Progenitor cell of endocrine pancreas (in vitro differentiated cells): Measurements from ENCODE around the gene SIRT6. TPM values are rescaled to one million over a fixed set of nuclear protein-coding genes. Genes with fewer than 3 reads are reported as not detected.

Source experiments
- DNase-seq: peaks from one replicate; pipeline ENCODE4 v3.0.0; 2021; ENCODE audit warnings: low spot score; ENCODE audit not compliant: unreplicated experiment
- H3K27ac Mint-ChIP-seq: 2 replicates; pipeline ENCODE4 v1.8.0; 2021; ENCODE audit warnings: mild to moderate bottlenecking, moderate library complexity, mixed read lengths
- H3K27me3 Mint-ChIP-seq: 2 replicates; pipeline ENCODE4 v1.8.0; 2021; ENCODE audit warnings: mixed read lengths
- H3K36me3 Mint-ChIP-seq: 2 replicates; pipeline ENCODE4 v1.8.0; 2022; ENCODE audit warnings: mixed read lengths; ENCODE audit not compliant: insufficient read depth
- H3K4me1 Mint-ChIP-seq: 2 replicates; pipeline ENCODE4 v1.8.0; 2021; ENCODE audit warnings: low read depth, mixed read lengths
- H3K4me3 Mint-ChIP-seq: 2 replicates; pipeline ENCODE4 v1.8.0; 2021; ENCODE audit warnings: low read depth, mild to moderate bottlenecking, moderate library complexity, mixed read lengths
- H3K9me3 Mint-ChIP-seq: 2 replicates; pipeline ENCODE4 v1.8.0; 2021; ENCODE audit warnings: low read depth, mixed read lengths
- CTCF ChIP-seq: fragments of 200-600 bp; sonication (generic); IDR thresholded peaks from one replicate; pipeline ENCODE4 v1.5.0; 2021; ENCODE audit warnings: antibody characterized with exemption, mild to moderate bottlenecking; ENCODE audit not compliant: unreplicated experiment
- total RNA-seq: library from RNA; stranded (reverse); gene quantifications from 2 replicates; pipeline ENCODE4 v1.2.1, GENCODE V29; 2021

SIRT6 gene
- total RNA-seq, 1 donor from 2014 or later, result 33.2 TPM

- no peaks in the 10 kb centered on the region for H3K9me3 Mint-ChIP-seq
- no peak overlapping the region for H3K4me3 Mint-ChIP-seq
- H3K27ac Mint-ChIP-seq, result no peak overlapping the region
- no peaks in the 10 kb centered on the region for H3K4me1 Mint-ChIP-seq
- DNase-seq, result no peak
- peaks cover 17% of the 10 kb centered on the region for H3K27me3 Mint-ChIP-seq
- TF ChIP-seq CTCF, result no peak
- H3K36me3 Mint-ChIP-seq, result no peaks in the 10 kb centered on the region
These were observed 24.6 kb upstream of the SIRT6 start for GRCh38 chr19:4206818-4207484.

- Mint-ChIP-seq H3K27ac (no peak overlapping the region), H3K9me3 (peaks cover 7% of the 10 kb centered on the region), H3K4me1 (peaks cover 2% of the 10 kb centered on the region), H3K27me3 (peaks cover 61% of the 10 kb centered on the region), H3K4me3 (no peak overlapping the region), H3K36me3 (no peaks in the 10 kb centered on the region)
- TF ChIP-seq CTCF, result no peak
- no peak for DNase-seq
These were observed 19.4 kb upstream of the SIRT6 start for GRCh38 chr19:4201798-4202197.

GRCh38 chr19:4200940-4201542 is 18.7 kb upstream of the SIRT6 start:
- Mint-ChIP-seq H3K4me1 (peaks cover 2% of the 10 kb centered on the region), H3K36me3 (no peaks in the 10 kb centered on the region), H3K27ac (peak overlapping the region; percentile 26), H3K4me3 (no peak overlapping the region), H3K9me3 (peaks cover 7% of the 10 kb centered on the region), H3K27me3 (peaks cover 69% of the 10 kb centered on the region)
- no peak for DNase-seq
- TF ChIP-seq CTCF, result no peak

- peak; percentile 51 for TF ChIP-seq CTCF
- H3K4me1 Mint-ChIP-seq, result peaks cover 2% of the 10 kb centered on the region
- peaks cover 81% of the 10 kb centered on the region for H3K27me3 Mint-ChIP-seq
- no peak overlapping the region for H3K27ac Mint-ChIP-seq
- H3K4me3 Mint-ChIP-seq, result no peak overlapping the region
- peaks cover 7% of the 10 kb centered on the region for H3K9me3 Mint-ChIP-seq
- DNase-seq, result no peak
- H3K36me3 Mint-ChIP-seq, result no peaks in the 10 kb centered on the region
These were observed 17.4 kb upstream of the SIRT6 start for GRCh38 chr19:4199699-4200293.

- Mint-ChIP-seq H3K36me3 (no peaks in the 10 kb centered on the region), H3K9me3 (peaks cover 7% of the 10 kb centered on the region), H3K27ac (peak overlapping the region; percentile 10), H3K4me3 (no peak overlapping the region), H3K27me3 (peaks cover 88% of the 10 kb centered on the region), H3K4me1 (peaks cover 2% of the 10 kb centered on the region)
- TF ChIP-seq CTCF, result no peak
- DNase-seq, result no peak
These were observed 16.2 kb upstream of the SIRT6 start for GRCh38 chr19:4198467-4199126.
